Measurements from ENCODE around the gene RETREG1.

RETREG1 gene

GRCh38 chr5:16521521-16522483 lies 95.0 kb downstream of the RETREG1 start:
- no peak for DNase-seq

- no peak for DNase-seq
Observed at GRCh38 chr5:16520841-16521240, 96.0 kb downstream of the RETREG1 start.

GRCh38 chr5:16519435-16519834 lies 97.4 kb downstream of the RETREG1 start:
- DNase-seq = no peak

GRCh38 chr5:16518606-16519005 lies 98.2 kb downstream of the RETREG1 start:
- no peak for DNase-seq

- DNase-seq = no peak
Observed at GRCh38 chr5:16515532-16515931, 101.3 kb downstream of the RETREG1 start.

- DNase-seq = no peak
Observed at GRCh38 chr5:16510098-16510497, 106.7 kb downstream of the RETREG1 start.

- DNase-seq = no peak
Observed at GRCh38 chr5:16508730-16509531, 107.9 kb downstream of the RETREG1 start.

GRCh38 chr5:16507716-16508115 lies 109.1 kb downstream of the RETREG1 start:
- no peak for DNase-seq

- no peak for DNase-seq
Observed at GRCh38 chr5:16505904-16506303, 110.9 kb downstream of the RETREG1 start.

GRCh38 chr5:16505140-16505891 lies 111.5 kb downstream of the RETREG1 start:
- no peak for DNase-seq

- DNase-seq = no peak
Observed at GRCh38 chr5:16504571-16504970, 112.2 kb downstream of the RETREG1 start.

GRCh38 chr5:16502866-16503265 lies 113.9 kb downstream of the RETREG1 start:
- DNase-seq = no peak

- DNase-seq = no peak
Observed at GRCh38 chr5:16500024-16500423, 116.8 kb downstream of the RETREG1 start.

GRCh38 chr5:16497546-16497945 lies 119.3 kb downstream of the RETREG1 start:
- no peak for DNase-seq

- no peak for DNase-seq
Observed at GRCh38 chr5:16493261-16493660, 123.5 kb downstream of the RETREG1 start.

- DNase-seq = no peak
Observed at GRCh38 chr5:16492398-16493140, 124.2 kb downstream of the RETREG1 start.

GRCh38 chr5:16490911-16491310 lies 125.9 kb downstream of the RETREG1 start:
- no peak for DNase-seq

GRCh38 chr5:16489322-16489791 lies 127.4 kb downstream of the RETREG1 start:
- no peak for DNase-seq

- no peak for DNase-seq
Observed at GRCh38 chr5:16487456-16487855, 129.3 kb downstream of the RETREG1 start.

GRCh38 chr5:16486711-16487111 lies 130.1 kb downstream of the RETREG1 start:
- DNase-seq = no peak

GRCh38 chr5:16485656-16486055 lies 131.1 kb downstream of the RETREG1 start:
- no peak for DNase-seq

- DNase-seq = no peak
Observed at GRCh38 chr5:16484081-16484480, 132.7 kb downstream of the RETREG1 start.
